Upper lobe of right lung (tissue), 1 donor: ENCODE results near the gene USP24. TPM values are rescaled to one million over a fixed set of nuclear protein-coding genes. Genes with fewer than 3 reads are reported as not detected.

ENCODE experiments used
- ATAC-seq: fragments of 200-7000 bp; cut with Tn5 transposase; one replicate; pipeline ENCODE4 v1.9.1; 2020; ENCODE audit warnings: mild to moderate bottlenecking, moderate library complexity
- DNase-seq: peaks from one replicate; pipeline ENCODE4 v3.0.0-alpha.2; 2020
- H3K27ac ChIP-seq: fragments of 200-600 bp; one replicate; pipeline ENCODE4 v1.8.0; 2022
- H3K27me3 ChIP-seq: fragments of 200-600 bp; one replicate; pipeline ENCODE4 v1.8.0; 2022; ENCODE audit warnings: mild to moderate bottlenecking
- H3K36me3 ChIP-seq: fragments of 200-600 bp; one replicate; pipeline ENCODE4 v1.8.0; 2022
- H3K4me1 ChIP-seq: fragments of 200-600 bp; one replicate; pipeline ENCODE4 v1.8.0; 2022
- H3K4me3 ChIP-seq: fragments of 200-600 bp; one replicate; pipeline ENCODE4 v1.8.0; 2022; ENCODE audit warnings: mild to moderate bottlenecking
- H3K9me3 ChIP-seq: fragments of 200-600 bp; one replicate; pipeline ENCODE4 v1.8.0; 2022
- intact Hi-C: fragments of 100-400 bp; cut with DNase I; formaldehyde crosslinking; loops from one replicate; pipeline ENCODE4 v1.11.0; 2022
- total RNA-seq: library from RNA; stranded (reverse); fragmentation: NEBNext Ultra II Directional; extraction: Animal tissue kit (Norgen Biotek cat#: 25700); gene quantifications from one replicate; pipeline ENCODE4 v1.2.1, GENCODE V29; 2021
- TF ChIP-seq, protein P1 (sequence below): fragments of 200-600 bp; IDR thresholded peaks from one replicate; pipeline ENCODE4 v1.8.0; 2022; ENCODE audit warnings: antibody characterized with exemption
- donor health status: DM: no; HTN: yes; CAD: no; lungs with severe emphysema.

The USP24 gene
- total RNA-seq, 1 donor from 2014 or later = 39.5 TPM

GRCh38 chr1:55134152-55134808 lies 80.9 kb downstream of the USP24 start:
- TF ChIP-seq, protein P1, sequence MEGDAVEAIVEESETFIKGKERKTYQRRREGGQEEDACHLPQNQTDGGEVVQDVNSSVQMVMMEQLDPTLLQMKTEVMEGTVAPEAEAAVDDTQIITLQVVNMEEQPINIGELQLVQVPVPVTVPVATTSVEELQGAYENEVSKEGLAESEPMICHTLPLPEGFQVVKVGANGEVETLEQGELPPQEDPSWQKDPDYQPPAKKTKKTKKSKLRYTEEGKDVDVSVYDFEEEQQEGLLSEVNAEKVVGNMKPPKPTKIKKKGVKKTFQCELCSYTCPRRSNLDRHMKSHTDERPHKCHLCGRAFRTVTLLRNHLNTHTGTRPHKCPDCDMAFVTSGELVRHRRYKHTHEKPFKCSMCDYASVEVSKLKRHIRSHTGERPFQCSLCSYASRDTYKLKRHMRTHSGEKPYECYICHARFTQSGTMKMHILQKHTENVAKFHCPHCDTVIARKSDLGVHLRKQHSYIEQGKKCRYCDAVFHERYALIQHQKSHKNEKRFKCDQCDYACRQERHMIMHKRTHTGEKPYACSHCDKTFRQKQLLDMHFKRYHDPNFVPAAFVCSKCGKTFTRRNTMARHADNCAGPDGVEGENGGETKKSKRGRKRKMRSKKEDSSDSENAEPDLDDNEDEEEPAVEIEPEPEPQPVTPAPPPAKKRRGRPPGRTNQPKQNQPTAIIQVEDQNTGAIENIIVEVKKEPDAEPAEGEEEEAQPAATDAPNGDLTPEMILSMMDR = no peak
- no peak overlapping the region for H3K27ac ChIP-seq
- ATAC-seq = no peak
- H3K9me3 ChIP-seq = no peaks in the 10 kb centered on the region
- H3K4me1 ChIP-seq = no peaks in the 10 kb centered on the region
- intact Hi-C loops = no loop called here
- no peaks in the 10 kb centered on the region for H3K27me3 ChIP-seq
- DNase-seq = no peak
- peaks cover 99% of the 10 kb centered on the region for H3K36me3 ChIP-seq
- H3K4me3 ChIP-seq = no peak overlapping the region

GRCh38 chr1:55131801-55132200 lies 83.4 kb downstream of the USP24 start:
- Histone ChIP-seq H3K36me3 (peaks cover 92% of the 10 kb centered on the region), H3K4me3 (no peak overlapping the region), H3K27ac (no peak overlapping the region), H3K9me3 (no peaks in the 10 kb centered on the region), H3K4me1 (peaks cover 6% of the 10 kb centered on the region), H3K27me3 (no peaks in the 10 kb centered on the region)
- DNase-seq (no peak), ATAC-seq (no peak)
- TF ChIP-seq, protein P1 = no peak
- intact Hi-C loops = no loop called here

DNA sequence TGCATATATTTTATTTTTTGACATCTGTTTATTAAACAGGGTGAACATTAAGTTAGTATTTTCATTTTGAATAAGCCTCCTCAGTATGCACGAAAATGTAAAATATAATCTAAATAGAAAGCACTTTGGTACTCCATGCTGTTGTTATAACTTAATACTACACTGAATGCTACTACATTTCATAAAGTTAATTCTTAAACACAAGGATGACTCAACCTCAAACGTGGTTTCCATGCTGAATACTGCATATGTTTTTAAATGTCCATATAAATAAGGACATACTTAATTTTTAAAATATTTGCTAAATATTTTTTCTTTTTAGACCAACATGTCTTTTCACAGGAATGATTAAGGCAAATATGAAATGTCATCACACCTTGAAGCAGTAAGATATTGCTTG lies 83.9 kb downstream of the USP24 start:
- intact Hi-C loops = no loop called here
- TF ChIP-seq, protein P1 = no peak
- DNase-seq (no peak), ATAC-seq (no peak)
- Histone ChIP-seq H3K27ac (no peak overlapping the region), H3K36me3 (peaks cover 90% of the 10 kb centered on the region), H3K4me3 (no peak overlapping the region), H3K4me1 (peaks cover 6% of the 10 kb centered on the region), H3K9me3 (no peaks in the 10 kb centered on the region), H3K27me3 (no peaks in the 10 kb centered on the region)

- ATAC-seq (peak; percentile 67), DNase-seq (no peak)
- TF ChIP-seq, protein P1 = no peak
Observed at GRCh38 chr1:55129194-55129728, 85.9 kb downstream of the USP24 start.

GRCh38 chr1:55128418-55128995 lies 86.7 kb downstream of the USP24 start:
- ATAC-seq = no peak
- Histone ChIP-seq H3K36me3 (peaks cover 89% of the 10 kb centered on the region), H3K27ac (no peak overlapping the region), H3K4me1 (peaks cover 6% of the 10 kb centered on the region), H3K9me3 (no peaks in the 10 kb centered on the region), H3K4me3 (no peak overlapping the region), H3K27me3 (no peaks in the 10 kb centered on the region)
- TF ChIP-seq, protein P1 = no peak
- intact Hi-C loops = no loop called here
- no peak for DNase-seq

More at GRCh38 chr1:55129194-55129728, 85.9 kb downstream of the USP24 start:
- Histone ChIP-seq H3K4me3 (no peak overlapping the region), H3K9me3 (no peaks in the 10 kb centered on the region), H3K27me3 (no peaks in the 10 kb centered on the region), H3K4me1 (peaks cover 6% of the 10 kb centered on the region), H3K27ac (no peak overlapping the region), H3K36me3 (peaks cover 89% of the 10 kb centered on the region)
- intact Hi-C loops = no loop called here
